ENCODE results near the gene DNAJB13. TPM values are rescaled to one million over a fixed set of nuclear protein-coding genes. Genes with fewer than 3 reads are reported as not detected.

The DNAJB13 gene
- total and polyA plus RNA-seq, 3 experiments from 2014 or later: 0.31 to 0.44 TPM; not detected in 1

DNA sequence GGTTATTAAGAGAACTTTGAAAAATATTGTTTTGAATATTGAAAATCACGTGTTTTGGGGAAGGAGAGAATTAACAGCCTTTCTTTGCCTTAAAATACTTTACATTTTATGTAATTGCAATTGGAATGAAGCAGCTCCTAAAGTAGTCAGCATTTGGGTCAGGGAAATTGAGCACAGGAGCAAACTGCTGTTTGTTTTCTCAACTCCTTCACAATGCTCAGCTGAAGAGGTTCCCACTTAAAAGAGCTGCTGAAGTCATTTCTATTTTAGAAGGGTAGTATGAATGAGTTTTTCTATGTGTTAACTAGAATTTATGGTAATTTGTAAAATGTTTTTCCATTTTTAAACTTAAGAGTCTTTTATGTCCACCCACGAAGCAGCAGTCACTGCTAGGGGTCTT, 39.9 kb downstream of the DNAJB13 start:
- H3K27ac Mint-ChIP-seq: peak overlapping the region in 5 of 8 donors; percentile 33 to 88 (median 68)

DNA sequence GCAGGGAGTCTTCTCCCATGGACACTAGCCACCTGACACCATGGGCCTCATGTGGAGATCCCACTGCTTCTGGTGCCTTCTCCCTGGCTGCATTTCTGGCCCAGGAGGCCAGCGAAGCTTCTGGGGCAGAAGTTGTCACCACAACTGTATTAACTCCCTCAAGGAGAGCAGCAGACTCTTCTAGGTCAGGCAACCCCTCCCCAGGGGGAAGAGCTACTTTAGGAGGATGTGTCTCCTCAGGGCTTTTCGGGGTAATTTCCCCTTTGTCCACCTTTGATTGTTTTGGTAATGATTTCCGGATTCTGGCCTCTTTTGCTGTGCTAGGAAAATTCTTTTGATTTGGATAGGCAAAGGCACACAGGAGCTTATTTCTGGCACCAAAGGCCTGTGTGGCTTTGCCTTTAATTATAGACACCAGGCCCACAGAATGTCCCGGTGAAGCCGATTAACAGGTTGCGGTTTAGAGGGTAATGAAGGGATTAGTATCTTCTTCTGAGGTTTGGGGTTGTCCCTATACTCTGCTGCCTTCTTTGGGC, 40.7 kb downstream of the DNAJB13 start:
- Mint-ChIP-seq H3K27me3 (no peaks in the 10 kb centered on the region), H3K4me1 (peaks cover 28 to 49% (median 41%) of the 10 kb centered on the region in 3 donors), H3K4me3 (peak overlapping the region in 1 of 7 donors; percentile 41), H3K36me3 (no peaks in the 10 kb centered on the region), H3K27ac (peak overlapping the region in 6 of 8 donors; percentile 57 to 88 (median 73)), H3K9me3 (no peaks in the 10 kb centered on the region)
- no peaks in the 10 kb centered on the region for H3K27me3 ChIP-seq (ENCODE audit: insufficient read depth, low read length, poor library complexity, severe bottlenecking)
- no peaks in the 10 kb centered on the region for H3K9me3 ChIP-seq (ENCODE audit: low read length)
- POLR2A ChIA-PET: interaction anchor here (1.5 kb wide), 1 partner anchor 12 kb away, joined by 6 read pairs; no protein-coding TSS in a partner anchor
- DNase-seq: peak in 1 of 5 donors; percentile 13
- H3K36me3 ChIP-seq (ENCODE audit: insufficient read depth, low read length): no peaks in the 10 kb centered on the region
- H3K4me1 ChIP-seq (ENCODE audit: insufficient read depth, low read length): peaks cover 48% of the 10 kb centered on the region
- H3K4me3 ChIP-seq (ENCODE audit: low read length): no peak overlapping the region
- H3K27ac ChIP-seq (ENCODE audit: low read depth, low read length): no peak overlapping the region
- CTCF ChIA-PET: interaction anchor here (1.3 to 1.8 kb wide), 2 partner anchors 12 to 13 kb away, joined by 3 to 4 read pairs; no protein-coding TSS in a partner anchor

More for the DNA sequence above, 39.9 kb downstream of the DNAJB13 start:
- peak overlapping the region in 1 of 7 donors; percentile 32 for H3K4me3 Mint-ChIP-seq
- no peak for DNase-seq
- no peaks in the 10 kb centered on the region for H3K9me3 Mint-ChIP-seq
- no peaks in the 10 kb centered on the region for H3K36me3 ChIP-seq (ENCODE audit: insufficient read depth, low read length)
- no peaks in the 10 kb centered on the region for H3K27me3 Mint-ChIP-seq
- H3K4me3 ChIP-seq (ENCODE audit: low read length): no peak overlapping the region
- no peaks in the 10 kb centered on the region for H3K27me3 ChIP-seq (ENCODE audit: insufficient read depth, low read length, poor library complexity, severe bottlenecking)
- peaks cover 40% of the 10 kb centered on the region for H3K4me1 ChIP-seq (ENCODE audit: insufficient read depth, low read length)
- POLR2A ChIA-PET: interaction anchor here (1.5 kb wide), 1 partner anchor 11 kb away, joined by 6 read pairs; no protein-coding TSS in a partner anchor
- H3K4me1 Mint-ChIP-seq: peaks cover 19 to 41% (median 33%) of the 10 kb centered on the region in 3 donors
- H3K9me3 ChIP-seq (ENCODE audit: low read length): no peaks in the 10 kb centered on the region
- CTCF ChIA-PET: interaction anchor here (1.4 kb wide), 1 partner anchor 11 kb away, joined by 3 read pairs; no protein-coding TSS in a partner anchor
- no peak overlapping the region for H3K27ac ChIP-seq (ENCODE audit: low read depth, low read length)
- no peaks in the 10 kb centered on the region for H3K36me3 Mint-ChIP-seq

DNA sequence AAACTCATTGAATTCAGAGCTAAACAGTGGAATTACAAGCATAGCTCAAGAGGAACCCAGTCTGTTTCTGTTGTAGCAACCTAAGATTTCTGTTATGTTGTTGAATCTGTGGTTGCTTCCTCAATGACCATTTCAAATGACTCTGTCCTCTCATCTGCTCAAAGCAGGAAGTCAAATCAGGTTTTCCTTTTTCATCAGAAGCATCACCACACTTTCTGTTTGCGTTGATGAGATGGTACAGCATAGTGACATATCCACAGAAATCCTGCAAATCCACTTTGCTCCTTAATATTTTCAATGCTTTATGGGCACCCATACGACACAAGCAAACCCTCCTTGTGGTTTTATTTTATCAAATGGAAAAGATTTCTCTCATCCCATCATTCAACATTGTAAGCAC, 44.4 kb downstream of the DNAJB13 start:
- Mint-ChIP-seq H3K9me3 (no peaks in the 10 kb centered on the region), H3K27ac (peak overlapping the region; percentile 93 to 99 (median 98)), H3K4me3 (peak overlapping the region; percentile 55 to 86 (median 74)), H3K4me1 (peaks cover 41 to 79% (median 71%) of the 10 kb centered on the region in 3 donors), H3K36me3 (no peaks in the 10 kb centered on the region), H3K27me3 (no peaks in the 10 kb centered on the region)
- Histone ChIP-seq H3K4me1 (ENCODE audit: insufficient read depth, low read length) (peaks cover 60% of the 10 kb centered on the region), H3K36me3 (ENCODE audit: insufficient read depth, low read length) (no peaks in the 10 kb centered on the region), H3K27me3 (ENCODE audit: insufficient read depth, low read length, poor library complexity, severe bottlenecking) (no peaks in the 10 kb centered on the region), H3K9me3 (ENCODE audit: low read length) (no peaks in the 10 kb centered on the region), H3K27ac (ENCODE audit: low read depth, low read length) (peak overlapping the region; percentile 93), H3K4me3 (ENCODE audit: low read length) (peak overlapping the region; percentile 49)
- ChIA-PET CTCF (interaction anchor here (1.0 to 2.4 kb wide), 6 partner anchors 10 to 31 kb away, joined by 3 to 15 read pairs (median 6); partner anchors contain the start of gene UCP2), POLR2A (interaction anchor here (1.0 to 3.5 kb wide), 11 partner anchors 10 to 38 kb away, joined by 3 to 52 read pairs (median 6); partner anchors contain the start of gene UCP2)
- DNase-seq: peak in 3 of 5 donors; percentile 49 to 89 (median 82)

DNA sequence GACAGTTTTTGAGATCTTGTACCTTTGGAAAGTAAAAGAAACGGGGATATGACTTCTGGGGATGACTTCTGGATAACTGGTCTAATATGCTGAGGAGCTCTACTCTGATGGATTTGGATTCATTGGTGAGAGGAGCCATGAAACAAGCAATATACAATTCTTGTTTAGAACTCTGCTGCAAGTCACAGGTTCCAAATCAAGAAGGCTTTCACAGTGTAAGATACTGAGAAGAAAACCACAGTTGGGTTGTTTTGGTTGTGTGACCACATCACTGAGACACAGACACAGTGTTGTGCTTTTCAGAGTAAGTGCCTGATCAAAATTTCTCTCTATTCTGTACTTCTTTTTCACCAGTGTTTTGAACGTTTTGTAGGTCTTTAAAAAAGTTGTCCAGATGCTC, 44.9 kb downstream of the DNAJB13 start:
- peak in 3 of 5 donors; percentile 68 to 86 (median 72) for DNase-seq
- Mint-ChIP-seq H3K27ac (peak overlapping the region; percentile 93 to 99 (median 98)), H3K36me3 (peaks cover 0 to 3% (median 0%) of the 10 kb centered on the region in 3 donors), H3K9me3 (no peaks in the 10 kb centered on the region), H3K4me3 (peak overlapping the region; percentile 55 to 86 (median 74)), H3K27me3 (no peaks in the 10 kb centered on the region), H3K4me1 (peaks cover 41 to 75% (median 71%) of the 10 kb centered on the region in 3 donors)
- Histone ChIP-seq H3K27ac (ENCODE audit: low read depth, low read length) (peak overlapping the region; percentile 93), H3K9me3 (ENCODE audit: low read length) (no peaks in the 10 kb centered on the region), H3K4me3 (ENCODE audit: low read length) (peak overlapping the region; percentile 49), H3K4me1 (ENCODE audit: insufficient read depth, low read length) (peaks cover 60% of the 10 kb centered on the region), H3K27me3 (ENCODE audit: insufficient read depth, low read length, poor library complexity, severe bottlenecking) (no peaks in the 10 kb centered on the region), H3K36me3 (ENCODE audit: insufficient read depth, low read length) (no peaks in the 10 kb centered on the region)
- CTCF ChIA-PET: interaction anchor here (1.0 to 2.4 kb wide), 5 partner anchors 9 to 32 kb away, joined by 3 to 15 read pairs (median 4); no protein-coding TSS in a partner anchor
- POLR2A ChIA-PET: interaction anchor here (0.6 to 3.5 kb wide), 9 partner anchors 9 to 29 kb away, joined by 3 to 52 read pairs (median 8); partner anchors contain the start of gene UCP2

DNA sequence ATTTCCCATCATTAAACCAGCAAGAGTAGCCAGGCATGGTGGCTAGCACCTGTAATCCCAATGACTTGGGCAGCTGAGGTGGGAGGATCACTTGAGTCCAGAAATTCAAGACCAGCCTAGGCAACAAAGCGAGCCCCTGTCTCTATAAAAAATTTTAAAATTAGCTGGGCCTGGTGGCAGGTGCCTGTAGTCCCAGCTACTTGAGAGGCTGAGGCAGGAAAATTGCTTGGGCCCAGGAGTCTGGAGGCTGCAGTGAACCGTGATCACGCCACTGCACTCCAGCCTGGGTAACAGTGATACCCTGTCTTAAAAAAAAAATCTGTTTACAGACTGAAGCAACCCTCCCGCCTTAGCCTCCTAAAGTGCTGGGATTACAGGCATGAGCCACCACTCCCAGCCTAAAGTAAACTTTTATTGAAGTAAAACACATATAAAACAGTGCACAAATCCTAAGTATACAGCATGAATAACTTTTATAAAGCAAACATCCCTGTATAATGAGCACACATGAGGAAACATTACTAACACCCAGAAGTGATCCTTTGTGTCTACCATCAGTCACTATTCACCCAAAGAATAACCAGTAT, 45.4 kb downstream of the DNAJB13 start:
- peak overlapping the region; percentile 55 to 86 (median 74) for H3K4me3 Mint-ChIP-seq
- no peaks in the 10 kb centered on the region for H3K27me3 ChIP-seq (ENCODE audit: insufficient read depth, low read length, poor library complexity, severe bottlenecking)
- POLR2A ChIA-PET: interaction anchor here (0.6 to 3.5 kb wide), 7 partner anchors 12 to 30 kb away, joined by 3 to 52 read pairs (median 6); partner anchors contain the start of gene UCP2
- H3K36me3 Mint-ChIP-seq: peaks cover 0 to 8% (median 4%) of the 10 kb centered on the region in 3 donors
- DNase-seq: peak in 1 of 5 donors; percentile 44
- H3K9me3 Mint-ChIP-seq: no peaks in the 10 kb centered on the region
- H3K27ac ChIP-seq (ENCODE audit: low read depth, low read length): peak overlapping the region; percentile 93
- no peaks in the 10 kb centered on the region for H3K27me3 Mint-ChIP-seq
- peaks cover 39 to 73% (median 67%) of the 10 kb centered on the region in 3 donors for H3K4me1 Mint-ChIP-seq
- no peaks in the 10 kb centered on the region for H3K9me3 ChIP-seq (ENCODE audit: low read length)
- H3K27ac Mint-ChIP-seq: peak overlapping the region; percentile 93 to 99 (median 98)
- H3K4me3 ChIP-seq (ENCODE audit: low read length): peak overlapping the region; percentile 49
- CTCF ChIA-PET: interaction anchor here (1.0 to 2.4 kb wide), 4 partner anchors 9 to 31 kb away, joined by 3 to 15 read pairs (median 4); partner anchors contain the start of gene UCP2
- peaks cover 56% of the 10 kb centered on the region for H3K4me1 ChIP-seq (ENCODE audit: insufficient read depth, low read length)
- H3K36me3 ChIP-seq (ENCODE audit: insufficient read depth, low read length): no peaks in the 10 kb centered on the region

DNA sequence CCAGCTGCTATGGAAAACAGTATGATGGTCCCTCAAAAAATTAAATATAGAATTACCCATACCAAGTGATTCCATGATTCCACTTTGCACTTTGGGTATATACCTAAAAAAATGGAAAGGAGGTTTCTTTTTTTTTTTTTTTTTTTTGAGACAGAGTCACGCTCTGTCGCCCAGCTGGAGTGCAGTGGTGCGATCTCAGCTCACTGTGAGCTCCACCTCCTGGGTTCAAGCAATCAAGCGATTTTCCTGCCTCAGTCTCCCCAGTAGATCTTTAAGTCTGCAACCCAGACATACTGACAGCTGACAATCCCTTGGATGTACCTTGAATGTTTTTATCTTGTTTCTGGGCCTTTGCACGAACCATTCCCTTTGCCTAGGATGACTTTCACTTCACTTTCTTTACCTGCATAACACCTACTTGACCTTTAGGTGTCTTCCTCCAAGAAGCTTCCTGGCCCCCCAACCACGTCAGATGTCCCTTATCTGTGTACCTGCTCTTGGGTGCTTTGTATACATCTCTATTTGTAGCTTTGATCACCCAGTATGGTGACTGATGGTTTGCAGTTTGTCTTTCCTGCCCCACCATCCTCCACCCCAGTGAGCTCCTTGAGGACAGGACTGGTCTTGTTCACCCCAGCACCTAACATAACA, 46.4 kb downstream of the DNAJB13 start:
- Histone ChIP-seq H3K27me3 (ENCODE audit: insufficient read depth, low read length, poor library complexity, severe bottlenecking) (no peaks in the 10 kb centered on the region), H3K9me3 (ENCODE audit: low read length) (no peaks in the 10 kb centered on the region), H3K4me3 (ENCODE audit: low read length) (no peak overlapping the region), H3K4me1 (ENCODE audit: insufficient read depth, low read length) (peaks cover 48% of the 10 kb centered on the region), H3K27ac (ENCODE audit: low read depth, low read length) (no peak overlapping the region), H3K36me3 (ENCODE audit: insufficient read depth, low read length) (no peaks in the 10 kb centered on the region)
- peak in 1 of 5 donors; percentile 46 for DNase-seq
- CTCF ChIA-PET: interaction anchor here (1.0 to 2.8 kb wide), 6 partner anchors 15 to 33 kb away, joined by 3 to 14 read pairs (median 4); partner anchors contain the start of gene UCP2
- Mint-ChIP-seq H3K4me3 (peak overlapping the region in 5 of 7 donors; percentile 2 to 83 (median 27)), H3K27me3 (no peaks in the 10 kb centered on the region), H3K9me3 (no peaks in the 10 kb centered on the region), H3K4me1 (peaks cover 41 to 69% (median 62%) of the 10 kb centered on the region in 3 donors), H3K27ac (peak overlapping the region; percentile 32 to 98 (median 89)), H3K36me3 (peaks cover 0 to 14% (median 6%) of the 10 kb centered on the region in 3 donors)
- POLR2A ChIA-PET: interaction anchor here (0.6 to 0.8 kb wide), 2 partner anchors 15 to 17 kb away, joined by 3 to 5 read pairs; no protein-coding TSS in a partner anchor

DNA sequence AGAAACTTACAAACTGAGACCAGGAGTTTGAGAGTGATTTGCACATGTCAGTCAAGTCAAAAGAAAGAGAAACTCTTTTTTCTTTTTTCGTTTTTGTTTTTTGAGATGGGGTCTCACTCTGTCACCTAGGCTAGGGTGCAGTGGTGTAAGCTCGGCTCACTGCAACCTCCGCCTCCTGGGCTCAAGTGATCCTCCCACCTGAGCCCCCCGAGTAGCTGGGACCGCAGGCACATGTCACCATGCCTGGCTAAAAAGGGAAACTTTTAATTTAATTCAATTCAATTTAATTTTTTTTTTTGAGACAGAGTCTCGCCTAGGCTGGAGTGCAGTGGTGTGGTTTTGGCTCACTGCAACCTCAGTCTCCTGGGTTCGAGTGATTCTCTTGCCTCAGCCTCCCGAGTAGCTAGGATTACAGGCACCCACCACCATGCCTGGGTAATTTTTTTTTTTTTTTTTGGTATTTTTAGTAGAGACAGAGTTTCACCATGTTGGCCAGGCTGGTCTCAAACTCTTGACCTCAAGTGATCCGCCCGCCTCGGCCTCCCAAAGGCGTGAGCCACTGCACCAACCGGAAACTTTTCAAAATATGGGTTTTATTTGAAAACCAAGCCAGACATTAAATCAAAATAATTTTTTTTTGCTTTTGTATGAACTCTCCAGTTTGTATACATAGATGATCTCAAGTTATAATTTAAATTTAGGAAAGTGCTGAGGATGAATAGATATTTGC, 48.2 kb downstream of the DNAJB13 start:
- Mint-ChIP-seq H3K27ac (peak overlapping the region in 5 of 8 donors; percentile 0 to 98 (median 54)), H3K27me3 (no peaks in the 10 kb centered on the region), H3K9me3 (no peaks in the 10 kb centered on the region), H3K36me3 (peaks cover 0 to 31% (median 12%) of the 10 kb centered on the region in 3 donors), H3K4me3 (peak overlapping the region in 1 of 7 donors; percentile 18), H3K4me1 (peaks cover 48 to 76% (median 68%) of the 10 kb centered on the region in 3 donors)
- no peaks in the 10 kb centered on the region for H3K36me3 ChIP-seq (ENCODE audit: insufficient read depth, low read length)
- H3K4me1 ChIP-seq (ENCODE audit: insufficient read depth, low read length): peaks cover 47% of the 10 kb centered on the region
- ChIA-PET CTCF (interaction anchor here (2.5 to 2.8 kb wide), 2 partner anchors 19 to 35 kb away, joined by 9 to 14 read pairs; no protein-coding TSS in a partner anchor), POLR2A (interaction anchor here (0.9 kb wide), 1 partner anchor 19 kb away, joined by 3 read pairs; no protein-coding TSS in a partner anchor)
- no peaks in the 10 kb centered on the region for H3K9me3 ChIP-seq (ENCODE audit: low read length)
- no peaks in the 10 kb centered on the region for H3K27me3 ChIP-seq (ENCODE audit: insufficient read depth, low read length, poor library complexity, severe bottlenecking)
- H3K27ac ChIP-seq (ENCODE audit: low read depth, low read length): no peak overlapping the region
- no peak overlapping the region for H3K4me3 ChIP-seq (ENCODE audit: low read length)
- no peak for DNase-seq

Data from CD8-positive, alpha-beta memory T cell (primary cell).